T-cell (primary cell): Measurements from ENCODE around the gene SLC39A9. TPM values are rescaled to one million over a fixed set of nuclear protein-coding genes. Genes with fewer than 3 reads are reported as not detected.

Source experiments
- ATAC-seq, 4 experiments: fragments of 200-7000 bp in 3 of 4; fragments of 150-1000 bp in 1 of 4; cut with Tn5 transposase; replicated peaks in 1 of 4; 1 replicate in 3 of 4; 2 replicates in 1 of 4; pipeline ENCODE4 v1.10.0; 2021; ENCODE audit warnings: moderate library complexity in 3 of 4, mild to moderate bottlenecking in 2 of 4, moderate number of reproducible peaks in 1 of 4
- CTCF ChIA-PET, 2 donors: fragments of 300-600 bp; sonication (Branson Sonifier 250); formaldehyde crosslinking; loops; one replicate each; lab custom pipeline; 2022; ENCODE audit warnings: antibody characterized with exemption in 2 of 2; lab: Charles Lee
- POLR2A ChIA-PET, 2 donors: fragments of 300-600 bp; sonication (Branson Sonifier 250); formaldehyde crosslinking; loops; one replicate each; lab custom pipeline; 2022; ENCODE audit warnings: antibody characterized with exemption in 2 of 2; lab: Charles Lee
- DNase-seq, 35 experiments: peaks; one replicate each; pipeline versions ENCODE4 v3.0.0 to v3.0.0-alpha.2; 2013 to 2023
- H3K27ac ChIP-seq: one replicate; pipeline ENCODE4 v1.5.1; 2013; ENCODE audit warnings: low read length
- H3K27me3 ChIP-seq, 2 experiments: replicated peaks in 1 of 2; 1 replicate in 1 of 2; 2 replicates in 1 of 2; pipeline versions ENCODE4 v1.6.1 to v1.7.0; 2013; ENCODE audit warnings: low read length in 1 of 2, mixed read lengths in 1 of 2; ENCODE audit not compliant: control insufficient read depth in 2 of 2, insufficient read depth in 2 of 2; ENCODE audit errors: extremely low read depth in 1 of 2
- H3K36me3 ChIP-seq, 2 donors: 1 replicate in 1 of 2; 2 replicates in 1 of 2; pipeline versions ENCODE4 v1.6.1 to v1.7.0; 2013; ENCODE audit warnings: low read length in 1 of 2; ENCODE audit not compliant: control insufficient read depth in 2 of 2, insufficient read depth in 1 of 2; ENCODE audit errors: extremely low read depth in 1 of 2
- H3K4me1 ChIP-seq, 2 experiments: 1 replicate in 1 of 2; 2 replicates in 1 of 2; pipeline versions ENCODE4 v1.6.1 to v1.7.0; 2013; ENCODE audit warnings: low read length in 2 of 2, mixed read lengths in 1 of 2; ENCODE audit not compliant: insufficient read depth in 2 of 2, control insufficient read depth in 1 of 2; ENCODE audit errors: extremely low read depth in 1 of 2
- H3K4me3 ChIP-seq, 2 donors: 1 replicate in 1 of 2; 2 replicates in 1 of 2; pipeline versions ENCODE4 v1.5.1 to v1.7.0; 2013; ENCODE audit warnings: mild to moderate bottlenecking in 2 of 2, low read length in 1 of 2, moderate library complexity in 1 of 2; ENCODE audit not compliant: control insufficient read depth in 1 of 2; ENCODE audit errors: extremely low read depth in 1 of 2
- H3K9me3 ChIP-seq: 2 replicates; pipeline ENCODE4 v1.7.0; 2013
- H3K27ac Mint-ChIP-seq, 2 donors: one replicate each; pipeline ENCODE4 v1.8.0; 2020 to 2021; ENCODE audit warnings: mild to moderate bottlenecking in 2 of 2, mixed read lengths in 2 of 2
- H3K27me3 Mint-ChIP-seq, 2 donors: one replicate each; pipeline ENCODE4 v1.8.0; 2021 to 2022; ENCODE audit warnings: mixed read lengths in 2 of 2
- H3K36me3 Mint-ChIP-seq: one replicate; pipeline ENCODE4 v1.8.0; 2021; ENCODE audit warnings: mixed read lengths
- H3K4me1 Mint-ChIP-seq, 3 donors: one replicate each; pipeline ENCODE4 v1.8.0; 2020 to 2022; ENCODE audit warnings: mixed read lengths in 3 of 3, mild to moderate bottlenecking in 1 of 3
- H3K4me3 Mint-ChIP-seq, 3 donors: one replicate each; pipeline ENCODE4 v1.8.0; 2020 to 2022; ENCODE audit warnings: mild to moderate bottlenecking in 3 of 3, mixed read lengths in 3 of 3, moderate library complexity in 3 of 3
- H3K9me3 Mint-ChIP-seq, 3 donors: one replicate each; pipeline ENCODE4 v1.8.0; 2020 to 2022; ENCODE audit warnings: mixed read lengths in 3 of 3
- WGBS: methylation state at CpG from one replicate; pipeline ENCODE4 v1.1.5; 2013; ENCODE audit warnings: missing lambda C conversion rate; ENCODE audit not compliant: insufficient coverage; 5-methylcytosine and 5-hydroxymethylcytosine counted together
- total RNA-seq, 35 experiments: library from RNA in 6 of 35; stranded (reverse) in 6 of 35; fragments of 120-200 nt in 1 of 35; gene quantifications; one replicate each; pipeline versions ENCODE4 v1.2.1 to v1.2.4 and lab custom pipeline; 2013 to 2026

Gene SLC39A9
- total RNA-seq, 5 donors from 2014 or later (not counting 1 experiment from before 2014, with no cell fraction given): 23.4 to 38.0 (median 33.0) TPM

- H3K27ac ChIP-seq: no peak overlapping the region
- H3K4me1 Mint-ChIP-seq: no peaks in the 10 kb centered on the region
- POLR2A ChIA-PET: no interaction called here
- H3K4me3 ChIP-seq: no peak overlapping the region
- H3K9me3 ChIP-seq: no peaks in the 10 kb centered on the region
- no peak overlapping the region for H3K4me3 Mint-ChIP-seq
- no peak overlapping the region for H3K27ac Mint-ChIP-seq
- no peaks in the 10 kb centered on the region for H3K27me3 Mint-ChIP-seq
- no peaks in the 10 kb centered on the region for H3K36me3 ChIP-seq
- H3K9me3 Mint-ChIP-seq: no peaks in the 10 kb centered on the region
- no CpG with 5 or more reads among the region's 2 CpGs for WGBS
- peaks cover 12% of the 10 kb centered on the region for H3K36me3 Mint-ChIP-seq
- ATAC-seq (no peak), DNase-seq (no peak)
- no peaks in the 10 kb centered on the region for H3K4me1 ChIP-seq
- H3K27me3 ChIP-seq: no peaks in the 10 kb centered on the region
- CTCF ChIA-PET: no interaction called here
Measured at GRCh38 chr14:69468949-69469348, 70.5 kb downstream of the SLC39A9 start.

- no peaks in the 10 kb centered on the region for H3K27me3 Mint-ChIP-seq
- POLR2A ChIA-PET: no interaction called here
- H3K9me3 ChIP-seq: no peaks in the 10 kb centered on the region
- DNase-seq (no peak), ATAC-seq (no peak)
- no peaks in the 10 kb centered on the region for H3K4me1 Mint-ChIP-seq
- H3K27ac ChIP-seq: no peak overlapping the region
- no peaks in the 10 kb centered on the region for H3K4me1 ChIP-seq
- peaks cover 0 to 7% of the 10 kb centered on the region in 2 experiments for H3K27me3 ChIP-seq
- H3K9me3 Mint-ChIP-seq: no peaks in the 10 kb centered on the region
- no peak overlapping the region for H3K4me3 ChIP-seq
- H3K4me3 Mint-ChIP-seq: no peak overlapping the region
- WGBS: 50% methylated on average over 1 of the region's 3 CpGs
- H3K36me3 ChIP-seq: no peaks in the 10 kb centered on the region
- no peak overlapping the region for H3K27ac Mint-ChIP-seq
- CTCF ChIA-PET: no interaction called here
- peaks cover 7% of the 10 kb centered on the region for H3K36me3 Mint-ChIP-seq
Measured at GRCh38 chr14:69471436-69471835, 72.9 kb downstream of the SLC39A9 start.

DNA sequence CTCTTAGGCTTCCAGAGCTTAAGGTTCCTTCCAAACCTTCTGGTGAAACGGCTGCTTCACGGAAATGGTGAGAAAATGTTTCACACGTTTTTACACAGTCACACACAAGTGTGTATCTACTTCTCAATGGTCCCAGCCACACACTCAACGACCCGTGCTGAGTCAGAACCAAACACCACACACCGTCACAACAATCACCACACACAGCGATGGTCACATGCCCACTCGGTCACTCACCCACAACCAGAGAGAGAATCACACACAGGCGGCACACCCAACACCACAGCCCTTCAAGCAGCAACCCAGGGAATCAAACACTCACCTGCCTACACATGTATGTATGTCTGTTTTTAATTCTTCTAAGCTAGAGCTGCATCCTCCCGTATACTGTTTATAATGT is 73.4 kb downstream of the SLC39A9 start:
- H3K4me3 ChIP-seq: no peak overlapping the region
- H3K4me1 ChIP-seq: no peaks in the 10 kb centered on the region
- CTCF ChIA-PET: no interaction called here
- Mint-ChIP-seq H3K36me3 (peaks cover 7% of the 10 kb centered on the region), H3K4me1 (no peaks in the 10 kb centered on the region), H3K27ac (no peak overlapping the region), H3K4me3 (no peak overlapping the region), H3K9me3 (no peaks in the 10 kb centered on the region), H3K27me3 (no peaks in the 10 kb centered on the region)
- 50% methylated on average over 8 of the region's 10 CpGs for WGBS
- POLR2A ChIA-PET: no interaction called here
- no peak for ATAC-seq
- no peak overlapping the region for H3K27ac ChIP-seq
- H3K36me3 ChIP-seq: no peaks in the 10 kb centered on the region
- H3K9me3 ChIP-seq: no peaks in the 10 kb centered on the region
- DNase-seq: no peak
- H3K27me3 ChIP-seq: peaks cover 0 to 7% of the 10 kb centered on the region in 2 experiments

- no peak overlapping the region for H3K27ac Mint-ChIP-seq
- H3K9me3 Mint-ChIP-seq: no peaks in the 10 kb centered on the region
Measured at GRCh38 chr14:69473260-69473659, 74.8 kb downstream of the SLC39A9 start.

DNA sequence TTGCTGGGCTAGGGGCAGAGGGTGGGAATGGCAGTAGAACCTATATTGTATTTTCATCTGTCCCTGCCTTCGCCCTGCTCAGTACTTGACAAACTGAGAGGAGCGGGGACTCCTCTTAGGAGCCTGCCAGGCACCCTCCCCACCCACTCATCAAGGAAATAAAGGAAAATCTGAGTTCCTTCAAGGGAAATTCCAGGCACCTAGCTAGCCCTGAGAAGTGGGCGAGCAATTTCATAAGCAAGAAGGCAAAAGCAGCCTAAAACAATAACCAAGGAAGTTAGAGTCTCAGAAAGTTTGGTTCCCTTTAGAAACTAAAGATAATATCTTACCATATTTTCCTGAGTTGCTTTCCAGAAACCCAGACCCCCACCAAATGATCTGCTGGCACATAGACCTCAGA is 75.5 kb downstream of the SLC39A9 start:
- Histone ChIP-seq H3K27me3 (peaks cover 0 to 7% of the 10 kb centered on the region in 2 experiments), H3K4me3 (no peak overlapping the region), H3K36me3 (no peaks in the 10 kb centered on the region), H3K27ac (no peak overlapping the region), H3K9me3 (no peaks in the 10 kb centered on the region), H3K4me1 (no peaks in the 10 kb centered on the region)
- DNase-seq: no peak
- no peak overlapping the region for H3K27ac Mint-ChIP-seq
- H3K9me3 Mint-ChIP-seq: no peaks in the 10 kb centered on the region
- H3K36me3 Mint-ChIP-seq: peaks cover 7% of the 10 kb centered on the region
- no peak overlapping the region for H3K4me3 Mint-ChIP-seq
- ChIA-PET CTCF (no interaction called here), POLR2A (no interaction called here)
- ATAC-seq: no peak
- H3K27me3 Mint-ChIP-seq: peaks cover 0 to 3% of the 10 kb centered on the region in 2 donors
- 80% methylated on average over 1 of the region's 3 CpGs for WGBS
- no peaks in the 10 kb centered on the region for H3K4me1 Mint-ChIP-seq

More at GRCh38 chr14:69473260-69473659, 74.8 kb downstream of the SLC39A9 start:
- Mint-ChIP-seq H3K4me1 (no peaks in the 10 kb centered on the region), H3K36me3 (peaks cover 7% of the 10 kb centered on the region), H3K4me3 (no peak overlapping the region), H3K27me3 (no peaks in the 10 kb centered on the region)
- ATAC-seq (no peak), DNase-seq (no peak)
- H3K27me3 ChIP-seq: peaks cover 0 to 7% of the 10 kb centered on the region in 2 experiments
- no peaks in the 10 kb centered on the region for H3K36me3 ChIP-seq
- no peaks in the 10 kb centered on the region for H3K4me1 ChIP-seq
- H3K4me3 ChIP-seq: no peak overlapping the region
- ChIA-PET POLR2A (no interaction called here), CTCF (no interaction called here)
- WGBS: 71% methylated on average over 1 of the region's 3 CpGs
- no peaks in the 10 kb centered on the region for H3K9me3 ChIP-seq
- H3K27ac ChIP-seq: no peak overlapping the region

GRCh38 chr14:69475194-69475818 is 76.8 kb downstream of the SLC39A9 start:
- Histone ChIP-seq H3K27ac (no peak overlapping the region), H3K36me3 (no peaks in the 10 kb centered on the region), H3K4me1 (no peaks in the 10 kb centered on the region), H3K9me3 (no peaks in the 10 kb centered on the region), H3K27me3 (peaks cover 0 to 7% of the 10 kb centered on the region in 2 experiments), H3K4me3 (no peak overlapping the region)
- H3K9me3 Mint-ChIP-seq: no peaks in the 10 kb centered on the region
- no peak overlapping the region for H3K27ac Mint-ChIP-seq
- 52% methylated on average over 7 of the region's 8 CpGs for WGBS
- ChIA-PET POLR2A (no interaction called here), CTCF (no interaction called here)
- peaks cover 7% of the 10 kb centered on the region for H3K36me3 Mint-ChIP-seq
- DNase-seq (peak in 1 of 35 experiments; percentile 5), ATAC-seq (no peak)
- no peaks in the 10 kb centered on the region for H3K4me1 Mint-ChIP-seq
- H3K27me3 Mint-ChIP-seq: peaks cover 0 to 8% of the 10 kb centered on the region in 2 donors
- no peak overlapping the region for H3K4me3 Mint-ChIP-seq
